Measurements from ENCODE around the gene HMGB2. TPM values are rescaled to one million over a fixed set of nuclear protein-coding genes. Genes with fewer than 3 reads are reported as not detected.
A peak's percentile ranks its signal among the peaks of the same experiment; 100 is the strongest.

HMGB2 gene
- 10 to 100 TPM; 23.7 to 51.5 TPM for total RNA-seq
- long read RNA-seq, donor 1, transcript HMGB2-201 (5 exons, 1,889 nt), result major isoform, 10 of 11 reads
- long read RNA-seq, donor 1, partial matches to known transcripts, result 0 of 11 reads
- long read RNA-seq, donor 1, other reads (novel, unspliced or antisense), result 0 of 11 reads
- long read RNA-seq, donor 2, transcript HMGB2-201 (5 exons, 1,889 nt), result major isoform, 11 of 13 reads
- long read RNA-seq, donor 2, partial matches to known transcripts, result 0 of 13 reads
- long read RNA-seq, donor 2, other reads (novel, unspliced or antisense), result 0 of 13 reads

GRCh38 chr4:173334085-173334890 is at the start of gene HMGB2:
Gene HMGB2, minus strand, starts transcription at chr4:173334358. Its CDS starts 709 bp downstream, at chr4:173333649.
- intact Hi-C loops (cut with DNase I), result loop anchor here in 1 of 2 donors (2.0 kb wide), 1 partner anchor 37 kb away; the partner anchor contains the start of gene SAP30
- DNase-seq (ENCODE audit: low spot score), result peak; percentile 100

GRCh38 chr4:173382349-173382748 is 48.2 kb upstream of the HMGB2 start:
- intact Hi-C loops (cut with DNase I), result no loop called here

GRCh38 chr4:173381610-173382009 is 47.5 kb upstream of the HMGB2 start:
- no peak for DNase-seq (ENCODE audit: low spot score)
- intact Hi-C loops (cut with DNase I), result no loop called here

More at GRCh38 chr4:173382349-173382748, 48.2 kb upstream of the HMGB2 start:
- DNase-seq (ENCODE audit: low spot score), result no peak

GRCh38 chr4:173380987-173381386 is 46.8 kb upstream of the HMGB2 start:
- intact Hi-C loops (cut with DNase I), result no loop called here
- no peak for DNase-seq (ENCODE audit: low spot score)

- intact Hi-C loops (cut with DNase I), result loop anchor here in 1 of 2 donors (2.0 kb wide), 1 partner anchor 73 kb away; no protein-coding TSS in a partner anchor
- DNase-seq (ENCODE audit: low spot score), result no peak
Observed at GRCh38 chr4:173379929-173380328, 45.8 kb upstream of the HMGB2 start.

GRCh38 chr4:173374588-173374987 is 40.4 kb upstream of the HMGB2 start:
- no peak for DNase-seq (ENCODE audit: low spot score)
- intact Hi-C loops (cut with DNase I), result no loop called here

GRCh38 chr4:173371292-173372192 is 37.4 kb upstream of the HMGB2 start:
- intact Hi-C loops (cut with DNase I), result loop anchor here in 1 of 2 donors (2.0 kb wide), 1 partner anchor 37 kb away; the partner anchor contains the start of gene HMGB2
- DNase-seq (ENCODE audit: low spot score), result peak; percentile 88

- intact Hi-C loops (cut with DNase I), result loop anchor here in 1 of 2 donors (2.0 kb wide), 1 partner anchor 36 kb away; the partner anchor contains the start of gene HMGB2
- peak; percentile 100 for DNase-seq (ENCODE audit: low spot score)
Observed at GRCh38 chr4:173370477-173371291, 36.5 kb upstream of the HMGB2 start, which contains the start of gene SAP30. Gene SAP30, plus strand, starts transcription at chr4:173370954. Its CDS starts 229 bp downstream, at chr4:173371183.

- intact Hi-C loops (cut with DNase I), result loop anchor here in 1 of 2 donors (2.0 kb wide), 1 partner anchor 35 kb away; the partner anchor contains the start of gene HMGB2
Observed at GRCh38 chr4:173370130-173370476, 35.9 kb upstream of the HMGB2 start.

GRCh38 chr4:173367946-173368345 is 33.8 kb upstream of the HMGB2 start:
- intact Hi-C loops (cut with DNase I), result no loop called here
- no peak for DNase-seq (ENCODE audit: low spot score)

More at GRCh38 chr4:173370130-173370476, 35.9 kb upstream of the HMGB2 start:
- DNase-seq (ENCODE audit: low spot score), result peak; percentile 88

GRCh38 chr4:173367285-173367684 is 33.1 kb upstream of the HMGB2 start:
- intact Hi-C loops (cut with DNase I), result no loop called here
- no peak for DNase-seq (ENCODE audit: low spot score)

- no peak for DNase-seq (ENCODE audit: low spot score)
- intact Hi-C loops (cut with DNase I), result no loop called here
Observed at GRCh38 chr4:173365359-173365996, 31.3 kb upstream of the HMGB2 start.

GRCh38 chr4:173362666-173363065 is 28.5 kb upstream of the HMGB2 start:
- intact Hi-C loops (cut with DNase I), result no loop called here
- no peak for DNase-seq (ENCODE audit: low spot score)

GRCh38 chr4:173360587-173361221 is 26.5 kb upstream of the HMGB2 start:
- no peak for DNase-seq (ENCODE audit: low spot score)
- intact Hi-C loops (cut with DNase I), result no loop called here

- no peak for DNase-seq (ENCODE audit: low spot score)
- intact Hi-C loops (cut with DNase I), result no loop called here
Observed at GRCh38 chr4:173357939-173358338, 23.8 kb upstream of the HMGB2 start.

- no peak for DNase-seq (ENCODE audit: low spot score)
- intact Hi-C loops (cut with DNase I), result no loop called here
Observed at GRCh38 chr4:173347467-173347866, 13.3 kb upstream of the HMGB2 start.

GRCh38 chr4:173346074-173346473 is 11.9 kb upstream of the HMGB2 start:
- intact Hi-C loops (cut with DNase I), result no loop called here
- DNase-seq (ENCODE audit: low spot score), result no peak
